Raji (cell line): Measurements from ENCODE around the gene MYO7A.

Experiments used
- POLR2A ChIP-seq: IDR thresholded peaks from 2 replicates; pipeline ENCODE4 v1.6.1; 2011; ENCODE audit warnings: low read depth, low read length, control low read depth; ENCODE audit not compliant: insufficient read depth

Gene MYO7A

DNA sequence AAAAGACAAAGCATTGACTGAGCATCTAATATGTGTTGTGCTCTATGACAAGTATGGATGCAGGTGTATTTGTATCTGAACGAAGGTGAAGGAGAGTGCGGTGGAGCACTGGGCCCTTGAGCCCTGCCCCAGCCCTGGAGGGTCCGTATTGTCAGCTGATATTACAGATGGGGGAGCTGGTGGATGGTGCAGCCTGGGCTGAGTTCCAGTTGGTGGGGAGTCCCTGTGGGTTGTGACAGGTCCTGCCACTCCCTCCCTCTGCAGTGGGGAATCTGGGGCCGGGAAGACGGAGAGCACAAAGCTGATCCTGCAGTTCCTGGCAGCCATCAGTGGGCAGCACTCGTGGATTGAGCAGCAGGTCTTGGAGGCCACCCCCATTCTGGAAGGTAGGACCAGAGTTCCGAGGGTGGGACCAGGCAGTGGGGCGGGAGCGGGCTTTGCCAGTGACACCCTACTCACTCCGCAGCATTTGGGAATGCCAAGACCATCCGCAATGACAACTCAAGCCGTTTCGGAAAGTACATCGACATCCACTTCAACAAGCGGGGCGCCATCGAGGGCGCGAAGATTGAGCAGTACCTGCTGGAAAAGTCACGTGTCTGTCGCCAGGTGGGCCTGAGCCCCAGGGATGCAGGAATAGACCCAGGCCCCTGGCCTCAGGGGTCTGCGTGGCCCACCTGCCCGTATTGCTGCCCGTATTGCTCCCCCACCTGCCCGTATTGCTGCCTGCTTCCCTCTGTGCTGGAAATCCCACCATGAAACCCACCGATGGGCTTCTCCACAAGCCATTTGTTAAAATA, 28.6 kb downstream of the MYO7A start:
- TF ChIP-seq POLR2A: no peak

GRCh38 chr11:77158041-77158695, 30.1 kb downstream of the MYO7A start:
- TF ChIP-seq POLR2A: no peak

DNA sequence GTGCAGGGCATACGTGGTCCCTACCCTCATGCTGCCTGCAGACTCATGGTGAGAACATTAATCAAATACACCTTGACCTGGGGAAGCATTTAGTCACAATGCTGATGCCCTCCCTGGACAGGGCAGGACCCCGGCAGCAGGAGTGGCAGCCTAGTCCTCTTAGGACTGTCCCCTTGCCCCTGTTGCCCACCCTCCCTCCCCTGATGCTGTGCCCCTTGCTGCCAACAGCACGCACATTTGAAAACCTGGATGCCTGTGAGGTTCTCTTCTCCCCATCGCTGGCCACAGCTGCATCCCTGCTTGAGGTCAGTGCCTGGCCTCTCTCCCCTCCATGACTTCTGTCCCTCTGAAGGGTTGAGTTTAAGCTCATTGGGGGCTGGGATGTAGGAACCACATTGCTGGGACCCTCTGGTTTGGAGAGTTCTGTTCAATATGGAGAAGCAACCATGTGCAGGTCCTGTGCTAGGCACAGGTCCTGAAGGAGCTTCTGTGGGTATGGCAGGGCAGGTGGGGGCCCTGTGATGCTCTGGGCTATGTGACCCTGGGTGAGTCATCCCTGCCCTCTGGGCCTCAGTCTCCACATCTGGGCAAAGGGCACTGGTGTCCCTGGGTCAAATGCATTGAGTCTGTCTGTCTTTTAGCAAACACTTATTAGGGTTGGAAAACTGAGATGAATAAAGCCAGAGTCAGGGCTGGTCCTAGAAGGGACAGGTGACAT, 31.3 kb downstream of the MYO7A start:
- no peak for TF ChIP-seq POLR2A

DNA sequence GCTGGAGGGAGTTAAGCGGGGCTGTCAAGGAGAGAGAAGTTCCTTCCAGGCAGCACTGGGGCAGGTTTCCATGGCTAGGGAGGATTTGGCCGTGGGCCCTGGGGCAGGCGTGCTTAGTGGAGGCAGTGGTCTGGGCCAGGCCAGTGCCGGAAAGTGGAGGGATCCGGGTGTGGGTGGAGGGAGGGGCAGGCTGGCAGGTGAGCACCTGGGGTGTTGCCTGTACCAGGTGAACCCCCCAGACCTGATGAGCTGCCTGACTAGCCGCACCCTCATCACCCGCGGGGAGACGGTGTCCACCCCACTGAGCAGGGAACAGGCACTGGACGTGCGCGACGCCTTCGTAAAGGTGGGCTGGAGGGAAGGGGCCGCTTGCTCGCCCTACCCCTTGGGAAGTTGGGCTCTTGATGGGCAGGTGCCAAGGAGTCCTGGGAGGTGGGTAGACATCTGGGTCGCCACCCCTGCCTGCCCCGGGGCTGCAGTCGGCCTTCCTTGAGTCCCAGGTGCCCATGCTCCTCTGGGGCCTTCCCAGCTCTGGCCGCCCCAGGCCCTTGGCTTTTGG, 32.0 kb downstream of the MYO7A start:
- no peak for TF ChIP-seq POLR2A

DNA sequence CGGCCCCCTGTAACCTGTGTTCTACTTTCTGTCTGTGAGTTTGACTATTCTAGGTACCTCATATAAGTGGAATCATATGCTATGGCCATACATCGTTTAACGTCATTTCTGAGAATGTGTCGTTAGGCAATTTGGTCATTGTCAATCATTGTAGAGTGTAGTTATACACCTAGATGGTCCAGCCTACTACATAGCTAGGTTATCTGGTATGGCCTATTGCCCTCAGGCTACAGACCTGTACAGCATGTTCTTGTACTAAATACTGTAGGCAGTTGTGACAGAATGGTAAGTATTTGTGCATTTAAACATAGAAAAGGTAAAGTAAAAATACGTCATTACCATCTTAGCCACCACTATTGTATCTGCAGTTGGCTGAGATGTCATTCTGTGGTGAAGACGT, 35.2 kb downstream of the MYO7A start:
- no peak for TF ChIP-seq POLR2A

DNA sequence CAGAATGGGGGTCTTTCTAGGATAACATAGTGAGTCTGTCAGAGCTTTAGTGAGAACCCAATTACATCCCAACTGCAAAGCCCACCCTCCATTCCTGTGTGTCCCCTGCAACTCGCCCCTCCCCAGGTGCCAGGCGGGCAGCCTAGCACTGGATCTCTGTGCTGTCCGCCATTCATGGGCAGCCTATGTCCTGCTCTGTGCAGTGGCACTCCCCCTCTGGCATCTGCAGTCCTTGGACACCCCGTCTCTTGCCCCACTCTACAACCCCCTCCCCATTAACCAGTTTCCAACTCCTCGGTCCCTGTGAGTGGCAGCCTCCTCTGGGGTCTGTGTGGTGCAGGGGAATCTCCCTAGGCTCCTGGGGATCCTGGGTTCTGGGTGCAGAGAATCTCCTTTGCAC, 37.0 kb downstream of the MYO7A start:
- no peak for TF ChIP-seq POLR2A

DNA sequence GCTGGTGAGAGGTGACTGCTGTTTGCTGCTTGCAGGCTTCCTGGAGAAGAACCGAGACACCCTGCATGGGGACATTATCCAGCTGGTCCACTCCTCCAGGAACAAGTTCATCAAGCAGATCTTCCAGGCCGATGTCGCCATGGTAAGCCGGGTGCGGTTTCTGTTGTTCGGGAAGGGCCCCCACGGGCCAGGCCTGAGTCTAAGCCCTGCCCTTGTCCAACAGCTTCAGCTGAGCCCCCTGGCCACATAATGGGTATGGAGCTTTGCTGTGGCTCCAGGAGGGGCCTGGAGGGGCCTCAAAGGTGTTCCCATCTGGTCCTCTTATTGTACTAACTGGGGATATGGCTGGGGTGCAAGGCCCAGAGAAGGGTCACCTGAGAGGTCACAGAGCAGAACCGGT, 38.0 kb downstream of the MYO7A start:
- TF ChIP-seq POLR2A: no peak

GRCh38 chr11:77167111-77167626, 39.1 kb downstream of the MYO7A start:
- no peak for TF ChIP-seq POLR2A

DNA sequence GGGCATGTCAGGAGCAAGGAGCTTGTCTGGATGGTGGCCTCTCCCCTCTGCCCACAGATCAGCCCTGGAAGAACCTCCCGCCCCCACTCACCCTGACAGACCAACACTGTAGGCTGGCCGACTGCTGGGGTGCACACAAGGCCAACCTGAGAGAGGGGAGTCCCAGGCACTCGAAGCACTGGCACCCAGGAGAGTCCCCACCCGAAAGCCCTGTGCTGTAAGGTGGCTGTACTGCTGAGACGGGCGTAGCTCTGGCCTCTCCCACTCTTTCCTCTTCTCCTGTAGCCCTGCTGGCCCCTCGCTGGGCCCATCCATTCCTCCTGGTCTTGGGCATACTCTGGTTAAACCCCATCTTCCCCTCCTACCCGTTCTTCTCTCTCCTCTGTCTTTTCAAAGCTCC, 39.7 kb downstream of the MYO7A start:
- TF ChIP-seq POLR2A: no peak

DNA sequence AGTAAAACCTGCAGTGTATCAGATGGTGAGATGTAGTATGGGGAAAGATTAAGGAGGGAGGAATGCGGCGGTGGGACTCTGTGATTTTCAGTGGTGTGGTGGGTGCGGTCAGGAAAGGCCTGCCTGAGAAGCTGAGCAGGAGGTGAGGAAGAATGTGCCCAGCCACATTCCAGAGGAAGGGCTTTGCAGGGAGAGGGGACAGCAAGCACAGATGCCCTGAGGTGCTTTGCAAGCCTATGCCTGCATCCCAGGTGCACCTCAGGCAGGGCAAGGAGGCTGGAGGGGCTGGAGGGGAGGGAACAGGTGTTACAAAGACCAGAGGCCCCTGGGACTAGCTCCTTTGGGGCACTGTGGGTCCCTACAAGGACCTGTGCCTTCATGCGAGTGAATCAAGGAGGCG, 42.1 kb downstream of the MYO7A start:
- no peak for TF ChIP-seq POLR2A

DNA sequence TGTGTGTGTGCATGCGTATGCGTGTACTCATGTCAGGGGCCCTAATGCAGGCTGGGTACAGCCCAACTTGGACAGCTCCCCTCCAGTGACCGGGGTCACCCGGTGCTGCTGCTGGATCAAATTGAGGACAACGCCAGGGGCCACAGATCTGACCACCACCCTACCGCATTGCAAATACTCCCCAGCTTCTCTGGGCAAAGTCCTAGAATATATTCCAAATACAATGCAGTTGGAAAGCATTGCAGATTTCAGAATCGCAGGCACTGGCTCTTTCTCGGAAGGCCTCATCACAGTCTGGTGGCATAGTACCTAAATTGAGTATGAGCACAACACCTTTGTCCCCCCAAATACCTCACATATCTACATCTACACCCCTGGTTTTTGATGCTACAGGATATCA, 43.2 kb downstream of the MYO7A start:
- TF ChIP-seq POLR2A: no peak

GRCh38 chr11:77171885-77172665, 44.0 kb downstream of the MYO7A start:
- TF ChIP-seq POLR2A: no peak

- TF ChIP-seq POLR2A: no peak
Measured at GRCh38 chr11:77172666-77172982, 44.6 kb downstream of the MYO7A start.

DNA sequence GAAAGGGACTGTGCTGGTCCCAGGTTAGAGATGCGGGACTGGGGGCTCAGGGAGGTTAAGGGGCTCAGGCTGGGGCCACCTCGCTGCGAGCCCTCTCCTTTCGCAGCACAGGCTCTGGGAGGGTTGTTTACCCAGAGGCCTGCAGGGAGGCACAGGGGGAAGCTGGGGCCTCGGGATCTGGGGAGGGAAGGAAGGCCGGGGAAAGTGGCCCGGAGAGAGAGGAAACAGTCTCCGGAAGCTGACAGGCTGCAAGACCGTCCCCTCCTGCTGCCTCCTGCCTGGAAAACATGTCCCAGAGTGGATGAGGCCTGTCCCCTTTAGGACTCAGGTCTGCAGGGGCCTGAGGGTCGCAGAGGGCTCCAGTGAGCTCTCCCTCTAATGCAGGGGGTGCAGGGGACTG, 45.4 kb downstream of the MYO7A start:
- no peak for TF ChIP-seq POLR2A

DNA sequence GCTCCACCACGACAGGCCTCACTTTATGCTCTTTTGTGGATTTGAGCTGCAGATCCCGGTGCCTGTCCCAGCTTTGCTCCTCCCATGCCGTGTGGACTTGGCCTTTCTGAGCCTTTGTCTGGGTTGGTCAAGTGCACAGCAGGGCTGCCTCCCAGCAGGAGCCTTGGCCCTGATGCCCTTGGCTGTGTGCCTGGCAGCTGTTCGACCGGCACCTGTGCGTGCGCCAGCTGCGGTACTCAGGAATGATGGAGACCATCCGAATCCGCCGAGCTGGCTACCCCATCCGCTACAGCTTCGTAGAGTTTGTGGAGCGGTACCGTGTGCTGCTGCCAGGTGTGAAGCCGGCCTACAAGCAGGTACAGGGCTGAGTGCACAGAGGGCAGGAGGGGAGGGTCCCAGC, 46.5 kb downstream of the MYO7A start:
- no peak for TF ChIP-seq POLR2A
